GM19099 (cell line): ENCODE data around the gene IER2.

Experiments
- POLR2A ChIP-seq: IDR thresholded peaks from 3 replicates; pipeline ENCODE4 v1.6.1; 2011; ENCODE audit warnings: low read depth; ENCODE audit not compliant: insufficient read length; ENCODE audit errors: extremely low read depth

The IER2 gene, protein sequence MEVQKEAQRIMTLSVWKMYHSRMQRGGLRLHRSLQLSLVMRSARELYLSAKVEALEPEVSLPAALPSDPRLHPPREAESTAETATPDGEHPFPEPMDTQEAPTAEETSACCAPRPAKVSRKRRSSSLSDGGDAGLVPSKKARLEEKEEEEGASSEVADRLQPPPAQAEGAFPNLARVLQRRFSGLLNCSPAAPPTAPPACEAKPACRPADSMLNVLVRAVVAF

GRCh38 chr19:13150187-13150930, at the start of gene IER2, which contains the start of gene STX10:
IER2 (plus strand) TSS chr19:13150411; CDS start chr19:13153187, 2,776 bp downstream.
STX10 (minus strand) TSS chr19:13150375; CDS start chr19:13150173, 202 bp downstream.
- TF ChIP-seq POLR2A: peak; percentile 46

DNA sequence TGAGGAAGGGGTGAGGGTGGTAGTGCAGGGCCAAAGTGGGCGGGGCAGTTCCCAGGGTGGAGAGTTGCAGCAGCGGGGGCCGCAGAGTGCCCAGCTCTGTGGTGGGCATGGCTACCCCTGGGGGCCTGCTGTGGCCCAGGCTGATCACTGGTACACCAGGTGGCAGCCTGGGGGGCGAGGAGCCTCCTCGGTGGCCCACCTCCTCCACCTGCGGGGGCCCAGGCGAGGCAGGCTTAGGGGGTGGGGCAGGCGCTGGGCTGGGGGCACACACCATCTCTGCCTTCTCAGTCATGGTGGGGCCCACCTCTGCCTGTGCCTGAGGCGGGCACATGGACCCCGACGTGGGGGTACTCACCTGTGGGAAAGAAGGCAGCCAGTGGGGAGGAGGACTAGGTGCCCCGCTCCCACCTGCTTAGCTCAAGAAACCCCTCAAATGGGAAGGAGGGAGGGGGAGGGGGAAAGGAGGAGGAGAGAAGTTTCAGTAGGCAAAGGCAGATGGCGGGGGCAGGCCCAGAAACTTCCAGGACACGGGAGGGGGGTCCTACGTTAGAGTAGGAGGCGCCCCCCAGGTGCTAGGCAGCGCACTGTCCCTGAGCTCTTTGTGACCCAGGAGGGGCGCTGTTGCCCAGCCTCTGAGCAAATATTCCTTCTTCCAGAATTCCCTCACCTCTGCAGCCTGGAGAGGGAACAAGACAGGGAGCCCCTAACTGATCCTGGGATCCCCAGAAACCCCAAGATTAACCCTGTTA, 49.2 kb upstream of the IER2 start:
- no peak for TF ChIP-seq POLR2A

DNA sequence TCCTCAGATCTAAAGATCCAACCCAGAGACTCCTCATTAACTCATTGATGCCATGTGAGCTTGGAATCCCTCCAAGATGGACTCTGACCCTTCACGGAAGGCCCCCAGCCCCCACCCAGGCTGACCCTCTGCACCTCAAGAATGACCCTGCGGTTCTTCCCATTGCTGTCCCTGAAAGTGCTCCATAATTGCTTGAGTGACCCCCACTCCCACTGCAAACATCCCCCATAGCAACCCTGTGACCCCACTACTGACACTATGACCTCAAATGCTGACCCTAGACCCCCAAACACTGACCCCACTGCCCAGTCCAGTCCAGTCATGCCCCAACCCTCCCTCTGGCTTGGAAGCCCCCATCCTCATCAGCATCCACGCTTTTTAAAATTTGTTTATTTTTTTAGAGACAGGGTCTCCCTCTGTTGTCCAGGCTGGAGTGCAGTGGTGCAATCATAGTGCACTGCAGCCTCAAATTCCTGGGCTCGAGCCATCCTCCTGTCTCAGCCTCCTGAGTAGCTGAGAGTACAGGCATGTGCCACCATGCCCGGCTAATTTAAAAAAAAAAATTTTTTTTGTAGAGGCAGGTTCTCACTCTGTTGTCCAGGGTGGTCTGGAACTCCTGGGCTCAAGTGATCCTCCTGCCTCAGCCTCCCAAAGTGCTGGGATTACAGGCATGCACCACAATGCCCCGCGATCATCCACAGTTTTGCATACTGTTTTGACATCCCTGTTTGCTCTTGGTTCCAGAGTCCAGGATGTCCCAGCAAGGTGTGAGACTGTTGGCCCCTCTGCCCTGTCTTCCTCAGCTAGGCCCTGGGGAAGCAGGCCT, 48.4 kb upstream of the IER2 start:
- TF ChIP-seq POLR2A: no peak

GRCh38 chr19:13102416-13102665, 47.9 kb upstream of the IER2 start:
- TF ChIP-seq POLR2A: no peak

GRCh38 chr19:13102666-13103580, 47.3 kb upstream of the IER2 start, which contains the start of gene LYL1:
LYL1 (minus strand) TSS chr19:13102858; CDS start chr19:13101171, 1,687 bp downstream.
- peak; percentile 71 for TF ChIP-seq POLR2A

DNA sequence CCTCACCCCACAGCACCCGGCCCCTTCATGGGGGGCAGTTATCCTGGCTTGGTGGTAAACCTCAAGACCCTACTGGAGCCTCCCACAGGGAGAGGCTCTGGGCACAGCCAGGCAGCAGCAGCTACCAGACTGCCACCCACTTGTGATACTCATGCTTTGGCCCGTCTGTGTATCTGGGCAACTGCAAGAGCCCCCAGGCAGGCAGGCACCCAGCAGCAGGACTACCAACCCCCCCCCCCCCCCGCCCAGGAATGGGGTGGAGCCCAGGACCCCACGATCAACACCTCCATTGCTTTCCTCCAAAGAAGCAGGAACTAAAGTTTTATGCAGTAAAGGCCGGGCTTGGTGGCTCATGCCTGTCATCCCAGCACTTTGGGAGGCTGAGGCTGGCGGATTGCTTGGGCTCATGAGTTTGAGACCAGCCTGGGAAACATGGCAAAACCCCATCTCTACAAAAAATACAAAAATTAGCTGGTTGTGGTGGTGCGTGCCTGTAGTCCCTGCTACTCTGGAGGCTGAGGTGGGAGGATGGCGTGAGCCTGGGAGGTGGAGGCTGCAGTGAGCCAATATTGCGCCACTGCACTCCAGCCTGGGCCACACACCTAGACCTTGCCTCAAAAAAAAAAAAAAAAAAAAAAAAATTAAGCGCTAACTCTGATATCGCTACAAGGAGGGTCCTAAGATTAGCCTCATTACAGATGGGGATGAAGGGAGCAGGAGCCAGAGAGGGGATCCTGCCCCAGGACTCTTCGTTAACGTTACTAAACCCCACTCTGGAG, 46.4 kb upstream of the IER2 start:
- TF ChIP-seq POLR2A: no peak

DNA sequence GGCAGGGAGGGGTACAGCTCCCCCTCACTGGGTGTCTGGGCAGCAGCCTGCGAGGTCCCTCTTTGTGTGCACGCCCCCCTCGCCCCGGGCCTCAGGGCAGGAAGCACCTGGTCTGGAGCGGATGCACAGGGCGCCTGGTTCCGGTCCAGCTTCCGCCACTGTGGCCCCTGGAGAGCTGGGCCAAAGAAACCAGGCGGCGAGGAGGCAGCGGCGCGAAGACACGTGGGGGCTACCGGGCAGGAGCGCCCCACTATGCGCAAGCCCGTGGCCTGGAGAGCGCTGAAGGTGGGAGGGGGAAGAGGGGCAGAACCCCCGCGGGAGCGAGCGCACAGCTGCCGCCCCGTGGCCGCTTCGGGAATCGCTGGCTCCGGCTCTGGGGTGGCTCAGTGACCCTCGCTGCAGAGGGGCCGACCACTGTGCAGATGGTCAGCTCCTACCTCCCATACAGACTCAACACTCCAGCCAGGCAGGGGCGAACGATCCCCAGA, 45.8 kb upstream of the IER2 start:
- TF ChIP-seq POLR2A: no peak

DNA sequence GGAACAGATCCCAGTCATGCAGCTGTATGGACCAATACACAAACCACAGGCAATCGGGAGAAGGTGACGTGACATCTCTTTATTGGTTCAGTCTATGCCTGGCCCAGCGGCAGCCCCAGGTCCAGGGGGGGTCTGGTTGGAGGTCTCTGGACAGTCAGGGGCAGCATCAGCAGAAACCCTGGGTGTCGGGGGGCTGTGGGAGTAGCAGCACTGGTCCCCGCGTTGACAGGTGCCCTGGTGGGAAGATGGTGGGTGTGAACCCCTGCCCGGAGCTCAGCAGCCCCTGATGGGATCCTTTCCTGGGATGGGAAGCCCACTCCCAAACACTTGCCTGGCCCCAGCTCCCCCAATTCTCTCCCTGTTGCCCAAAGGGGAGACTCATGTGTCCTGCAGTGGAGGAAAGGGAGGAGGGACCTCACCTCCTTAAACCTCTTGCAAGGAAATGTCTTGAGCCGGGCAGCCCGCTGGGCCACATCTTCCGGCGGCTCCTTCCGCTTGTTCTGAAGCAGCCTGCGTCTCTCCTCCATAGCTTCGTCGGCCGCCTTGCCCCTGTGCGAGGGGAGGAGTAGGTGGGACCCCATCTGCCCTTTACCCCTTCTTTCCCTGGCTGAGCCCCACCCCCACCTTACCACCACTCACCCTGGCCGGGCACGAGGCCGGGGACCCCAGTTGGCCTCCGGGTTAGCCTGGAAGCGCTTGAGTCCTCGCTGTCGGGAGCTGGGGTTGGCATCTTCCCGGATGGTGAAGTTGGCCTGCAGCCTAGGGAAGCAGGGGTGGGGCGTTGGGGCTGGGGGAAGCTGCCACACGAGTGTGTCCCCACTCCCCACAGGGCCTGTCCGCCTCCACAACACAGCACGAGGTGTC, 45.1 kb upstream of the IER2 start:
- peak; percentile 49 for TF ChIP-seq POLR2A

- no peak for TF ChIP-seq POLR2A
Observed at GRCh38 chr19:13109361-13110098, 40.7 kb upstream of the IER2 start.

GRCh38 chr19:13110099-13110610, 40.1 kb upstream of the IER2 start:
- TF ChIP-seq POLR2A: no peak

GRCh38 chr19:13112555-13112954, 37.7 kb upstream of the IER2 start:
- TF ChIP-seq POLR2A: no peak
